H1 (cell line): Measurements from ENCODE around the gene STAC2. TPM values are rescaled to one million over a fixed set of nuclear protein-coding genes. Genes with fewer than 3 reads are reported as not detected.

Experiments
- CTCF ChIA-PET: fragments of 300-600 bp; sonication (Branson Sonifier 250); formaldehyde crosslinking; loops from one replicate; lab custom pipeline; 2021; ENCODE audit not compliant: partially characterized antibody; lab: Charles Lee
- POLR2A ChIA-PET: fragments of 300-600 bp; sonication (Branson Sonifier 250); formaldehyde crosslinking; loops from one replicate; lab custom pipeline; 2021; ENCODE audit warnings: inconsistent platforms; ENCODE audit not compliant: partially characterized antibody; lab: Charles Lee
- DNase-seq, 2 experiments: peaks; one replicate each; pipeline versions ENCODE4 v3.0.0 to v3.0.0-alpha.2; 2010 to 2022; ENCODE audit warnings: low spot score in 2 of 2, low read depth in 1 of 2, mixed read lengths in 1 of 2
- FAIRE-seq: peaks from 2 replicates; lab custom pipeline; 2011; peaks lifted over from hg19 to GRCh38; lab: Jason Lieb, UNC
- H2AFZ ChIP-seq: 2 replicates; pipeline ENCODE4 v1.8.1; 2012; ENCODE audit warnings: low read length, inconsistent platforms
- H2AK5ac ChIP-seq: 2 replicates; pipeline ENCODE4 v1.6.1; 2013; ENCODE audit warnings: low read depth, low read length
- H2BK120ac ChIP-seq: replicated peaks from 2 replicates; pipeline ENCODE3; 2013; ENCODE audit warnings: low read depth, low read length, inconsistent platforms
- H2BK12ac ChIP-seq: 2 replicates; pipeline ENCODE4 v1.6.1; 2013; ENCODE audit warnings: low read depth, low read length
- H2BK15ac ChIP-seq: 2 replicates; pipeline ENCODE4 v1.6.1; 2013; ENCODE audit warnings: low read length
- H2BK20ac ChIP-seq: 2 replicates; pipeline ENCODE4 v1.6.1; 2013; ENCODE audit warnings: low read length
- H2BK5ac ChIP-seq: 2 replicates; pipeline ENCODE4 v1.6.1; 2013; ENCODE audit warnings: low read depth, low read length
- H3K14ac ChIP-seq: 2 replicates; pipeline ENCODE4 v1.6.1; 2013; ENCODE audit warnings: inconsistent platforms; ENCODE audit not compliant: insufficient read length
- H3K18ac ChIP-seq: 2 replicates; pipeline ENCODE4 v1.6.1; 2013; ENCODE audit warnings: low read length; ENCODE audit errors: extremely low read depth
- H3K23ac ChIP-seq: 2 replicates; pipeline ENCODE4 v1.6.1; 2013; ENCODE audit warnings: inconsistent platforms; ENCODE audit not compliant: insufficient read length
- H3K23me2 ChIP-seq: 2 replicates; pipeline ENCODE4 v1.6.1; 2013; ENCODE audit warnings: low read depth, low read length
- H3K27ac ChIP-seq: 2 replicates; pipeline ENCODE4 v1.6.1; 2011; ENCODE audit warnings: low read depth, low read length, inconsistent platforms
- H3K27me3 ChIP-seq, 4 experiments: replicated peaks in 1 of 4; 1 replicate in 1 of 4; 2 replicates in 3 of 4; pipeline versions ENCODE4 v1.6.1 to v1.8.1; 2011 to 2013; ENCODE audit warnings: low read length in 3 of 4, mild to moderate bottlenecking in 3 of 4, inconsistent platforms in 2 of 4, mixed read lengths in 2 of 4, moderate library complexity in 1 of 4; ENCODE audit not compliant: control insufficient read depth in 3 of 4, insufficient read depth in 3 of 4; ENCODE audit errors: extremely low read depth in 1 of 4
- H3K36me3 ChIP-seq, 4 experiments: 2 replicates each; pipeline versions ENCODE4 v1.6.1 to v1.8.1; 2011 to 2013; ENCODE audit warnings: mild to moderate bottlenecking in 4 of 4, low read length in 3 of 4, moderate library complexity in 2 of 4, control low read depth in 1 of 4, inconsistent platforms in 1 of 4; ENCODE audit not compliant: insufficient read depth in 4 of 4, control insufficient read depth in 2 of 4
- H3K4ac ChIP-seq: replicated peaks from 2 replicates; pipeline ENCODE3; 2013; ENCODE audit warnings: low read length, low read depth, mixed read lengths, inconsistent platforms; ENCODE audit not compliant: insufficient read length
- H3K4me1 ChIP-seq, 4 experiments: replicated peaks in 1 of 4; 1 replicate in 1 of 4; 2 replicates in 3 of 4; pipeline versions ENCODE4 v1.6.1 to v1.8.1; 2011 to 2013; ENCODE audit warnings: low read length in 3 of 4, inconsistent platforms in 2 of 4, mixed read lengths in 1 of 4; ENCODE audit not compliant: insufficient read depth in 4 of 4, control insufficient read depth in 3 of 4
- H3K4me2 ChIP-seq, 2 experiments: 2 replicates each; pipeline versions ENCODE4 v1.6.1 to v1.8.1; 2011 to 2013; ENCODE audit warnings: low read depth in 2 of 2, low read length in 2 of 2, control low read depth in 1 of 2, inconsistent platforms in 1 of 2, mild to moderate bottlenecking in 1 of 2; ENCODE audit not compliant: insufficient read depth in 1 of 2
- H3K4me3 ChIP-seq, 4 experiments: fragments of 200-600, 300-600 bp in 1 of 4; sonication (generic), shearing (Covaris generic), sonication (Bioruptor Twin) in 1 of 4; 2 replicates each; pipeline versions ENCODE4 v1.5.1 to v1.8.1; 2011 to 2016; ENCODE audit warnings: low read length in 4 of 4, low read depth in 3 of 4, control low read depth in 2 of 4, inconsistent platforms in 2 of 4, mild to moderate bottlenecking in 2 of 4, mixed read lengths in 1 of 4, moderate library complexity in 1 of 4; ENCODE audit not compliant: insufficient read depth in 2 of 4; ENCODE audit errors: extremely low read depth in 1 of 4
- H3K56ac ChIP-seq: replicated peaks from 2 replicates; pipeline ENCODE3; 2013; ENCODE audit warnings: low read depth, mild to moderate bottlenecking, mixed read lengths, low read length, inconsistent platforms; ENCODE audit not compliant: insufficient read length
- H3K79me1 ChIP-seq: 2 replicates; pipeline ENCODE4 v1.6.1; 2013; ENCODE audit warnings: low read depth, low read length, control low read depth
- H3K79me2 ChIP-seq, 2 experiments: 2 replicates each; pipeline versions ENCODE4 v1.6.1 to v1.8.1; 2012 to 2013; ENCODE audit warnings: low read length in 2 of 2, mild to moderate bottlenecking in 2 of 2, inconsistent platforms in 1 of 2; ENCODE audit not compliant: insufficient read depth in 2 of 2, control insufficient read depth in 1 of 2
- H3K9ac ChIP-seq, 4 experiments: replicated peaks in 1 of 4; 1 replicate in 1 of 4; 2 replicates in 3 of 4; pipeline versions ENCODE4 v1.6.1 to v1.8.1; 2011 to 2013; ENCODE audit warnings: low read depth in 3 of 4, low read length in 3 of 4, control low read depth in 2 of 4, mild to moderate bottlenecking in 2 of 4, moderate library complexity in 2 of 4, inconsistent platforms in 1 of 4; ENCODE audit errors: extremely low read depth in 1 of 4
- H3K9me3 ChIP-seq, 2 experiments: 2 replicates each; pipeline versions ENCODE4 v1.6.1 to v1.8.1; 2012 to 2013; ENCODE audit warnings: mild to moderate bottlenecking in 2 of 2, moderate library complexity in 2 of 2, control low read depth in 1 of 2, inconsistent platforms in 1 of 2, low read depth in 1 of 2, low read length in 1 of 2, mixed read lengths in 1 of 2; ENCODE audit not compliant: insufficient read depth in 2 of 2
- H4K20me1 ChIP-seq, 2 experiments: replicated peaks in 1 of 2; 2 replicates each; pipeline versions ENCODE3 to v1.8.1; 2011 to 2013; ENCODE audit warnings: inconsistent platforms in 2 of 2, low read length in 2 of 2, mild to moderate bottlenecking in 1 of 2; ENCODE audit not compliant: insufficient read depth in 2 of 2, control insufficient read depth in 1 of 2
- H4K5ac ChIP-seq: 2 replicates; pipeline ENCODE4 v1.6.1; 2013; ENCODE audit warnings: low read length, low read depth, mixed read lengths, inconsistent platforms; ENCODE audit not compliant: insufficient read length
- H4K8ac ChIP-seq: 2 replicates; pipeline ENCODE4 v1.8.0; 2013; ENCODE audit warnings: mild to moderate bottlenecking, moderate library complexity, low read length, inconsistent platforms; ENCODE audit not compliant: insufficient read depth; ENCODE audit errors: extremely low read depth
- H4K91ac ChIP-seq: replicated peaks from 2 replicates; pipeline ENCODE3; 2013; ENCODE audit warnings: low read length, mixed read lengths, inconsistent platforms; ENCODE audit not compliant: insufficient read length
- CHD2 ChIP-seq: IDR thresholded peaks from 2 replicates; pipeline ENCODE4 v1.6.1; 2012; ENCODE audit warnings: low read length, improper control_type of control experiment
- CREB1 ChIP-seq: IDR thresholded peaks from 2 replicates; pipeline ENCODE4 v1.6.1; 2012; ENCODE audit warnings: inconsistent platforms
- MAFK ChIP-seq: IDR thresholded peaks from 2 replicates; pipeline ENCODE4 v1.6.1; 2012; ENCODE audit warnings: low read depth, mild to moderate bottlenecking, improper control_type of control experiment, low read length
- POLR2AphosphoS5 ChIP-seq: IDR thresholded peaks from 2 replicates; pipeline ENCODE4 v1.6.1; 2011; ENCODE audit warnings: low read depth, low read length
- SP1 ChIP-seq: IDR thresholded peaks from 2 replicates; pipeline ENCODE4 v1.6.1; 2011; ENCODE audit warnings: low read depth, low read length
- SP2 ChIP-seq: IDR thresholded peaks from 2 replicates; pipeline ENCODE4 v1.6.1; 2012; ENCODE audit warnings: mild to moderate bottlenecking, low read length, inconsistent platforms
- WGBS, 2 experiments: shearing (Covaris generic) in 1 of 2; methylation state at CpG; one replicate each; pipeline versions ENCODE4 v1.1.6 to v1.1.7; 2013 to 2015; ENCODE audit warnings: low lambda C conversion rate in 2 of 2, mixed read lengths in 2 of 2, inconsistent platforms in 1 of 2, low coverage in 1 of 2, missing lambda C conversion rate in 1 of 2; ENCODE audit not compliant: insufficient replicate concordance in 2 of 2, insufficient coverage in 1 of 2, insufficient read length in 1 of 2; ENCODE audit errors: extremely low coverage in 1 of 2, missing lambda C conversion rate in 1 of 2; 5-methylcytosine and 5-hydroxymethylcytosine counted together
- polyA plus RNA-seq, 7 experiments: library from polyadenylated mRNA; depleted of rRNA in 3 of 7; stranded (reverse) in 5 of 7; unstranded in 2 of 7; fragments of >200 nt in 5 of 7; fragments of 200-250 nt in 2 of 7; gene quantifications; 1 replicate in 5 of 7; 2 replicates in 1 of 7; 4 replicates in 1 of 7; pipeline versions ENCODE4 v1.2.1 to v1.2.3, GENCODE V29; 2011 to 2013; ENCODE audit warnings: missing spikeins in 2 of 7, mixed read lengths in 2 of 7
- total RNA-seq: library from RNA; stranded (reverse); fragmentation: NEBNext Ultra II Directional; extraction: Animal tissue kit (Norgen Biotek cat#: 25700); gene quantifications from 2 replicates; pipeline ENCODE4 v1.2.1, GENCODE V29; 2021
- TF ChIP-seq, protein P1 (sequence below): IDR thresholded peaks from 2 replicates; pipeline ENCODE4 v1.6.1; 2012; ENCODE audit warnings: inconsistent platforms
- TF ChIP-seq, protein P2 (sequence below): IDR thresholded peaks from 2 replicates; pipeline ENCODE4 v1.6.1; 2012; ENCODE audit warnings: inconsistent platforms

Gene STAC2
- total and polyA plus RNA-seq, 2 of the 8 experiments (the other 6 are each of a cell fraction or from before 2014, with no cell fraction given), result 1.5 to 6.0 TPM

DNA sequence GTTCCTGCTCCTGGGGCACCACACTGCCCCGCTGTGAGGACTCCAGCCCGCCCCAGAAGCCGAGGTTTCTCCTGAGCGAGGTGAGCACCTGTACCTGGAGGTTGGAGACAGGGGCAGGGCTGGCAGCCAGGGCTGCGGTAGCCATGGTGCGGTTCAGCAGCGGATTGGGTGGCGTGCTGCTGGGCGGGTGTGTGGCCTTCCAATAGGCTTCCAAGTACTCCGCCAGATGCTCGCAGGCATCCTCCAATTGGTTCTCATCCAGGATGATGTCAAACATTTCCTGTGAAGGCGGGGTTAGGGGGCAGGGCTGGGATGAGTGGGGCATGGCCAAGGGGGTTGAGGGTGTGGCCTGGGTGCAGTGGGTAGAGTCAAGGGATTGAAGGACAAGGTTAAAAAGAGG is 48.5 kb downstream of the STAC2 start:
- H3K56ac ChIP-seq, result no peak overlapping the region
- H3K9ac ChIP-seq, result no peak overlapping the region
- FAIRE-seq (peak; percentile 81), DNase-seq (peak; percentile 87 to 89)
- peak overlapping the region in 1 of 4 experiments; percentile 21; a peak in 1 of 8 replicates for H3K4me3 ChIP-seq
- ChIA-PET CTCF (interaction anchor here (0.6 to 7.8 kb wide), 8 partner anchors 15 to 252 kb away, joined by 3 to 151 read pairs (median 6); partner anchors contain the start of genes ARL5C, LASP1NB and PLXDC1), POLR2A (interaction anchor here (0.7 to 2.6 kb wide), 11 partner anchors 9 to 224 kb away, joined by 3 to 14 read pairs (median 3); partner anchors contain the start of genes ARL5C, FBXL20 and RPL19)
- no peak overlapping the region for H2BK20ac ChIP-seq
- peaks cover 0 to 5% of the 10 kb centered on the region in 2 experiments for H4K20me1 ChIP-seq
- H3K36me3 ChIP-seq, result peaks cover 3 to 19% (median 5%) of the 10 kb centered on the region in 4 experiments; a peak in 5 of 8 replicates
- H3K27me3 ChIP-seq, result no peaks in the 10 kb centered on the region
- H3K4me1 ChIP-seq, result peaks cover 0 to 14% (median 10%) of the 10 kb centered on the region in 4 experiments; a peak in 6 of 7 replicates
- no peak overlapping the region for H3K14ac ChIP-seq
- peak; percentile 93 for TF ChIP-seq SP1
- TF ChIP-seq CREB1, result peak; percentile 78
- TF ChIP-seq SP2, result peak; percentile 36; the same call in 1 of the 2 replicates
- no peak for TF ChIP-seq POLR2AphosphoS5
- TF ChIP-seq, protein P1, sequence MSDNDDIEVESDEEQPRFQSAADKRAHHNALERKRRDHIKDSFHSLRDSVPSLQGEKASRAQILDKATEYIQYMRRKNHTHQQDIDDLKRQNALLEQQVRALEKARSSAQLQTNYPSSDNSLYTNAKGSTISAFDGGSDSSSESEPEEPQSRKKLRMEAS, result peak; percentile 61
- TF ChIP-seq CHD2, result peak; percentile 74
- no peak for TF ChIP-seq MAFK
- TF ChIP-seq, protein P2, sequence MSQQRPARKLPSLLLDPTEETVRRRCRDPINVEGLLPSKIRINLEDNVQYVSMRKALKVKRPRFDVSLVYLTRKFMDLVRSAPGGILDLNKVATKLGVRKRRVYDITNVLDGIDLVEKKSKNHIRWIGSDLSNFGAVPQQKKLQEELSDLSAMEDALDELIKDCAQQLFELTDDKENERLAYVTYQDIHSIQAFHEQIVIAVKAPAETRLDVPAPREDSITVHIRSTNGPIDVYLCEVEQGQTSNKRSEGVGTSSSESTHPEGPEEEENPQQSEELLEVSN, result peak; percentile 75
- H3K79me2 ChIP-seq, result no peaks in the 10 kb centered on the region
- WGBS, 2 experiments, result 45% methylated on average over 12 of the region's 12 CpGs; no CpG with 5 or more reads in 1 of the 2 experiments
- no peak overlapping the region for H2BK120ac ChIP-seq
- H2AFZ ChIP-seq, result no peak overlapping the region
- H3K4me2 ChIP-seq, result peak overlapping the region; percentile 34 to 43; a peak in 2 of 4 replicates
- H4K8ac ChIP-seq, result no peak overlapping the region
- no peak overlapping the region for H3K27ac ChIP-seq
- no peak overlapping the region for H2BK12ac ChIP-seq
- H2BK5ac ChIP-seq, result peak overlapping the region; percentile 75; the same call in 1 of the 2 replicates
- no peak overlapping the region for H3K4ac ChIP-seq
- H3K18ac ChIP-seq, result no peak overlapping the region
- 0 out of 2 replicates have a peak overlapping the region, but pooled peaks have one; percentile 39 for H2AK5ac ChIP-seq
- no peaks in the 10 kb centered on the region; the same call in 1 of the 2 replicates for H3K79me1 ChIP-seq
- no peak overlapping the region for H4K5ac ChIP-seq
- H4K91ac ChIP-seq, result no peak overlapping the region
- no peaks in the 10 kb centered on the region; the same call in 1 of the 2 replicates for H3K23me2 ChIP-seq
- no peak overlapping the region for H3K23ac ChIP-seq
- H2BK15ac ChIP-seq, result no peak overlapping the region
- no peaks in the 10 kb centered on the region for H3K9me3 ChIP-seq
